Omental fat pad (tissue), 4 donors: ENCODE measurements around the gene CAMK4. TPM values are rescaled to one million over a fixed set of nuclear protein-coding genes. Genes with fewer than 3 reads are reported as not detected.

Experiments
- ATAC-seq: fragments of 150-250 bp; one replicate; pipeline ENCODE4 v1.9.1; 2016; ENCODE audit warnings: mild to moderate bottlenecking, moderate library complexity; ENCODE audit not compliant: low FRiP score
- DNase-seq: peaks from one replicate; pipeline ENCODE4 v3.0.0-alpha.2; 2019; ENCODE audit warnings: low spot score
- total RNA-seq, 4 donors: library from RNA; depleted of rRNA; stranded (reverse); fragments of >200 nt; gene quantifications; one replicate each; pipeline ENCODE4 v1.1.0, GENCODE V29; 2016
- TF ChIP-seq, protein P1 (sequence below), 3 donors: fragments of 450-650 bp; IDR thresholded peaks; one replicate each; pipeline ENCODE4 v1.5.1; 2016 to 2017; ENCODE audit warnings: antibody characterized with exemption in 3 of 3, mild to moderate bottlenecking in 3 of 3, moderate library complexity in 2 of 3

The CAMK4 gene
- total RNA-seq, 4 donors from 2014 or later: 0.44 to 3.8 (median 1.7) TPM

DNA sequence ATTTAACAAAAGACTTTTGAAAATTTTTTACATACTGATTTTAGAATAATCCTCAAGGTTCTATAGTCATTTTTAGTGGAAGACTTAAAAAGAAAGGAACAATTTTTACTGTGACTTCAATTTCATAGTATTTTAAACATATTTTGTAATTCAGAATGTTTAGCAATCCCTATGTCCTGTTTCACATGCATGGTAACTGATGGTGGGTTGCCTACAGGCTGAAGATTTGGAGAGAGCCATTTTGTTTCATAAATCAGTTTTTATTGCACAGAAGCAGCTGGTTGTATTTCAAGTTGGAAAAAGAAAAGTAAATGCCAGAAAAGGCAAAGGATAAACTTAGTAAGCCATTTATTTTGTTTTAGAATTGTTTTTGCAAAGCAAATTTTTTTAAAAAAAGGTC is 264.2 kb downstream of the CAMK4 start:
- no peak for DNase-seq
- TF ChIP-seq, protein P1, sequence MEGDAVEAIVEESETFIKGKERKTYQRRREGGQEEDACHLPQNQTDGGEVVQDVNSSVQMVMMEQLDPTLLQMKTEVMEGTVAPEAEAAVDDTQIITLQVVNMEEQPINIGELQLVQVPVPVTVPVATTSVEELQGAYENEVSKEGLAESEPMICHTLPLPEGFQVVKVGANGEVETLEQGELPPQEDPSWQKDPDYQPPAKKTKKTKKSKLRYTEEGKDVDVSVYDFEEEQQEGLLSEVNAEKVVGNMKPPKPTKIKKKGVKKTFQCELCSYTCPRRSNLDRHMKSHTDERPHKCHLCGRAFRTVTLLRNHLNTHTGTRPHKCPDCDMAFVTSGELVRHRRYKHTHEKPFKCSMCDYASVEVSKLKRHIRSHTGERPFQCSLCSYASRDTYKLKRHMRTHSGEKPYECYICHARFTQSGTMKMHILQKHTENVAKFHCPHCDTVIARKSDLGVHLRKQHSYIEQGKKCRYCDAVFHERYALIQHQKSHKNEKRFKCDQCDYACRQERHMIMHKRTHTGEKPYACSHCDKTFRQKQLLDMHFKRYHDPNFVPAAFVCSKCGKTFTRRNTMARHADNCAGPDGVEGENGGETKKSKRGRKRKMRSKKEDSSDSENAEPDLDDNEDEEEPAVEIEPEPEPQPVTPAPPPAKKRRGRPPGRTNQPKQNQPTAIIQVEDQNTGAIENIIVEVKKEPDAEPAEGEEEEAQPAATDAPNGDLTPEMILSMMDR (IDR thresholded peaks at IDR 0.05): no peak
- no peak for ATAC-seq

DNA sequence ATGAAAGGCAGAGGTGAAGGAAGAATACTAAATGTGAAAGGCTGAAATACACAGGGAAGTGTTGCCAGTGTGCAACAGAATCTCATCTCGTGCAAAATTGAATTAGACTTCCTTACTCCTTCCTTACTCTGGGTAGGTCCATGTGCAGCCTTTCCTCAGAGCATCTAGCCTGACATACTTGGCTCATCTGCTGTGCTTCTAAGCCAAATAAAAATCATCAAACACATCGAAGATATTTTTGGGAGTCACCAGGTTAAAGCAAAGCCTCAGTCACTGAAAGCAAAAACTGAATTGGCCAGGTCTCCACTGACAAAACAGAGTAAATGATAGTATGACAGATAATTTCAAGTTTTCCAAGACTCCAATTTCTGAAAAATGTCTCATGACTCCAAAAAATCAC is 268.8 kb downstream of the CAMK4 start:
- ATAC-seq (no peak), DNase-seq (no peak)
- TF ChIP-seq, protein P1 (IDR thresholded peaks at IDR 0.05): no peak

DNA sequence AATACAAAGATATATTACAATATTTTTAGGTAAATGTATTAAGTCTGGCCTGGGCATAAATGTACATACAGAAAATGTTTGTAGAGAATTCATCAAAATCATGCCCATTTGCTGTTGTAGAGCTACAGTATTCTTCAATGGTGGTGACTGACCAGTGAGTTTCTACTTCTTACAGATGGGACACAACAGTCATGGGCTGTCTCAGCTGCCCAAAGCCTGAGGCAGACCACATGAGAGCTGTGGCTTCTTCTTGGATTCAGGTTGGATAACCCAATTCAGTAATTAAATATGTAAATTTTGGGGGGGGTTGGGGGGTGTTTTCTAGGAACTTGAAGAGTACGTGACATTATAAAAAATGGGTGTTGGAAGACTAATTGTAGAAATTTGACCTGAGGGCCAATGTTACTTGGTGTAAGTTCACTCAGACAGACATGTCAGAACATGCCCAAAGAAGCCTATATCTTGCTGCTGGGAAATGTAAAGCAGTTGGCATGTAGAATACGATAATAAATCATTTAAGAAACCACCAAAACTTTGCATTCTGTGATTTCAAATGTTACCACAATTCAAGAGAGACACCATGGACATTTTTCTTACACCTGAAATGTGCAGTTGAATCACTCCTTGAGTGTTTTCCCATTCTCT is 270.3 kb downstream of the CAMK4 start:
- TF ChIP-seq, protein P1 (IDR thresholded peaks at IDR 0.05): no peak

DNA sequence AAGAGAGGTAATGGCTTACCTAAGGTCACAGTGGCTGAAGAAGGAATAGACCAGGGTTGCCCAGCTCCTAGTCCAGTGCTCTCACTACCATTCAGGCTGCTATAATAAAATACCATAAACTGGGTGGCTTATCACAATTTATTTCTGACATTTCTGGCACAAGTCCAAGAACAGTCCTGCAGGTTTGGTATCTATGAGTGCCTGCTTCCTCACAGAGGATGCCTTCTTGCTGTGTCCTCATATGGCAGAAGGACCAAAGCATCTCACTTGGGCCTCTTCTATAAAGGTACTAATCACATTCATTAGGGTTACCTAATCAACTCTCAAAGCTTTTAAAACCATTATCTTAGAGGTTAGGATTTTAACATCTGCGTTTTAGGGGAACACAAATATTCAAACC is 271.0 kb downstream of the CAMK4 start:
- ATAC-seq (no peak), DNase-seq (no peak)
- TF ChIP-seq, protein P1 (IDR thresholded peaks at IDR 0.05): no peak

More for the DNA sequence above, 270.3 kb downstream of the CAMK4 start:
- no peak for DNase-seq
- ATAC-seq: no peak

DNA sequence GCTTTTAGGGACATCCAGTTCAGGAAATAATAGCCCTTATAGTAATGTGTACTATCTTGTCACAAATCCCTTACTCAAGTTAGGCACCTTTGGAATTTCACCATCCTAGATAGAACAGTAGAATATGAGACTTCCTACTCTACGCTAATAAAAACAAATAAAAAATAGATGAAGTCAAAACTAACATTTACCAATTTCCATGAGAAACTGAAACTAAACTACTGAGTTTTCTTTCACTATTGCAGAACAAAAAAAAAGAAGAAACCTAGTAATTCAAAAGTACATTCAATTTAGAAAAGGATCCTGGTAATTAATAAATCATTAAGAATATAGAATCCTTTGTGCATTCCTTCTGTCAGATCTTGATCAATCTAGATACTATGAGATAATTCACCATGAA is 274.2 kb downstream of the CAMK4 start:
- TF ChIP-seq, protein P1 (IDR thresholded peaks at IDR 0.05): no peak
- no peak for DNase-seq
- no peak for ATAC-seq

DNA sequence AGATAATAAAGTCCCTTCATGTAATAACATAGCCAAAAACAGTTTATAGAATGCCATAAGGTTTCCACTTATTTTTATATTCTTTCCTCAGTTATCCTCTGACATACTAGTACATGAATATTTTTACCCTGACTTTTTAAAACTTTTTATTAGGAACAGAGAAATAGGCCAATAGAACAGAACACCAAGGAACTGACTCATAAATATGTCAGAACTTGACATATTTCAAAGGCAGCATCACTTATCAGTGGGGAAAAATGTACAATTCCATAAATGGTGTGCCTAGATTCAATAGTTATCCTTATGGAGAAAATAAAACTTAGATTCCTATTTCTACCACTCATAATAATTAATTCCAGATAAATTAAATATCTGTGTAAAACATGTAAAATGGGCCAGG is 278.8 kb downstream of the CAMK4 start:
- ATAC-seq (no peak), DNase-seq (no peak)
- TF ChIP-seq, protein P1 (IDR thresholded peaks at IDR 0.05): no peak

DNA sequence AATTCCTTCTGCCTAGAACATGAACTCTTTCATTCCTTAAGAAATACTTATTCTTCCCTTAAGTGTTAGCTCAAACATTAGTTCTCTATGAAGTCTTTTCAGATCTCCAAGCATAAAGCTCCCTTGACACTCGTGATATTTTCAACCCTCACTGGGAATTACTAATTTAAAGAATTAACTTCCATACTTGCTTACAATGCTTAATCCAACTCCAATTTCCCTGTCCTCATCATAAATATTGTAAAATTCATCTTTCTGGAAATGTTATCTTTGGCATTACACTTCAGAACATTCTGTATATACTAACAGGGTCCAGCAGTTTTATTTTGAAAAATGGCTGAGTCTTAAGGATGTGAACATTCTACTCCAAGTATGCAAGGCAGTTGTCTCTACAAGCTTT is 280.9 kb downstream of the CAMK4 start:
- DNase-seq: no peak
- ATAC-seq: no peak
- TF ChIP-seq, protein P1 (IDR thresholded peaks at IDR 0.05): no peak
